ENCODE data around the gene GSTK1.
"Not testable (repeated sequence)": the region's sequence is repeated elsewhere in the genome, so short reads cannot be mapped to it uniquely, and the experiment has no call there.

DNA sequence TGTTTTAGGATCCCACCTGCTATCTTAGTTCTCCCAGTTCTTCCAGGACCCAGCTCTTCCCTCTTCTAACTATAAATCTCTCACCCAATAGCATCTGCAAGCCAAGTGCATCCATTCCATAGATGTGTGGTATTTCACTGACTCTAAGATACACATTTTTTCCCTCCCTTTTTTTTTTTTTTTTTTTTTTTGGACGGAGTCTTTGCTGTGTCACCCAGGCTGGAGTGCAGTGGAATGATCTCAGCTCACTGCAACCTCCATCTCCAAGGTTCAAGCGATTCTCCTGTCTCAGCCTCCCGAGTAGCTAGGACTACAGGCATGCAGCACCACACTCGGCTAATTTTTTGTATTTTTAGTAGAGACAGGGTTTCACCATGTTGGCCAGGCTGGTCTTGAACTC is 26.6 kb downstream of the GSTK1 start:
- TF ChIP-seq, protein P1, sequence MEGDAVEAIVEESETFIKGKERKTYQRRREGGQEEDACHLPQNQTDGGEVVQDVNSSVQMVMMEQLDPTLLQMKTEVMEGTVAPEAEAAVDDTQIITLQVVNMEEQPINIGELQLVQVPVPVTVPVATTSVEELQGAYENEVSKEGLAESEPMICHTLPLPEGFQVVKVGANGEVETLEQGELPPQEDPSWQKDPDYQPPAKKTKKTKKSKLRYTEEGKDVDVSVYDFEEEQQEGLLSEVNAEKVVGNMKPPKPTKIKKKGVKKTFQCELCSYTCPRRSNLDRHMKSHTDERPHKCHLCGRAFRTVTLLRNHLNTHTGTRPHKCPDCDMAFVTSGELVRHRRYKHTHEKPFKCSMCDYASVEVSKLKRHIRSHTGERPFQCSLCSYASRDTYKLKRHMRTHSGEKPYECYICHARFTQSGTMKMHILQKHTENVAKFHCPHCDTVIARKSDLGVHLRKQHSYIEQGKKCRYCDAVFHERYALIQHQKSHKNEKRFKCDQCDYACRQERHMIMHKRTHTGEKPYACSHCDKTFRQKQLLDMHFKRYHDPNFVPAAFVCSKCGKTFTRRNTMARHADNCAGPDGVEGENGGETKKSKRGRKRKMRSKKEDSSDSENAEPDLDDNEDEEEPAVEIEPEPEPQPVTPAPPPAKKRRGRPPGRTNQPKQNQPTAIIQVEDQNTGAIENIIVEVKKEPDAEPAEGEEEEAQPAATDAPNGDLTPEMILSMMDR (IDR thresholded peaks at IDR 0.05): not testable (repeated sequence)
- TF ChIP-seq SIN3A (IDR thresholded peaks at IDR 0.05; ENCODE audit: borderline replicate concordance, low read depth, low read length): not testable (repeated sequence)
- TF ChIP-seq, protein P2, sequence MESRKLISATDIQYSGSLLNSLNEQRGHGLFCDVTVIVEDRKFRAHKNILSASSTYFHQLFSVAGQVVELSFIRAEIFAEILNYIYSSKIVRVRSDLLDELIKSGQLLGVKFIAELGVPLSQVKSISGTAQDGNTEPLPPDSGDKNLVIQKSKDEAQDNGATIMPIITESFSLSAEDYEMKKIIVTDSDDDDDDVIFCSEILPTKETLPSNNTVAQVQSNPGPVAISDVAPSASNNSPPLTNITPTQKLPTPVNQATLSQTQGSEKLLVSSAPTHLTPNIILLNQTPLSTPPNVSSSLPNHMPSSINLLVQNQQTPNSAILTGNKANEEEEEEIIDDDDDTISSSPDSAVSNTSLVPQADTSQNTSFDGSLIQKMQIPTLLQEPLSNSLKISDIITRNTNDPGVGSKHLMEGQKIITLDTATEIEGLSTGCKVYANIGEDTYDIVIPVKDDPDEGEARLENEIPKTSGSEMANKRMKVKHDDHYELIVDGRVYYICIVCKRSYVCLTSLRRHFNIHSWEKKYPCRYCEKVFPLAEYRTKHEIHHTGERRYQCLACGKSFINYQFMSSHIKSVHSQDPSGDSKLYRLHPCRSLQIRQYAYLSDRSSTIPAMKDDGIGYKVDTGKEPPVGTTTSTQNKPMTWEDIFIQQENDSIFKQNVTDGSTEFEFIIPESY (IDR thresholded peaks at IDR 0.05; ENCODE audit: borderline replicate concordance, low read depth): not testable (repeated sequence)
